Heart right ventricle (tissue), 16 donors: ENCODE results near the gene ACSF3. TPM values are rescaled to one million over a fixed set of nuclear protein-coding genes. Genes with fewer than 3 reads are reported as not detected.

Experiments used
- ATAC-seq, 8 donors: fragments of 200-7000 bp; cut with Tn5 transposase; one replicate each; pipeline ENCODE4 v1.9.1; 2020; ENCODE audit warnings: mild to moderate bottlenecking in 8 of 8, moderate library complexity in 8 of 8, moderate number of reproducible peaks in 1 of 8
- DNase-seq, 2 donors: peaks; one replicate each; pipeline ENCODE4 v3.0.0-alpha.2; 2020
- H3K27ac ChIP-seq, 10 donors: fragments of 200-600 bp; sonication (generic) in 2 of 10; one replicate each; pipeline versions ENCODE4 v1.5.0 to v1.8.0; 2020 to 2022; ENCODE audit warnings: mild to moderate bottlenecking in 3 of 10
- H3K27me3 ChIP-seq, 7 donors: fragments of 200-600 bp; one replicate each; pipeline ENCODE4 v1.8.0; 2021 to 2022; ENCODE audit warnings: mild to moderate bottlenecking in 2 of 7
- H3K36me3 ChIP-seq, 9 donors: fragments of 200-600 bp; sonication (generic) in 1 of 9; one replicate each; pipeline versions ENCODE4 v1.5.0 to v1.8.0; 2020 to 2022; ENCODE audit warnings: mild to moderate bottlenecking in 2 of 9
- H3K4me1 ChIP-seq, 9 donors: fragments of 200-600 bp; sonication (generic) in 1 of 9; one replicate each; pipeline versions ENCODE4 v1.5.0 to v1.8.0; 2020 to 2022; ENCODE audit warnings: mild to moderate bottlenecking in 4 of 9
- H3K4me3 ChIP-seq, 10 donors: fragments of 200-600 bp; sonication (generic) in 2 of 10; one replicate each; pipeline versions ENCODE4 v1.5.0 to v1.8.0; 2020 to 2022; ENCODE audit warnings: mild to moderate bottlenecking in 7 of 10, moderate library complexity in 2 of 10
- H3K9me3 ChIP-seq, 11 donors: fragments of 200-600 bp in 10 of 11; sonication (generic) in 2 of 11; one replicate each; pipeline versions ENCODE4 v1.5.0 to v1.8.0; 2013 to 2022; ENCODE audit warnings: mild to moderate bottlenecking in 2 of 11, control low read depth in 1 of 11, moderate library complexity in 1 of 11
- WGBS, 2 donors: extraction: QIAGEN DNeasy Blood & Tissue Kit; methylation state at CpG; one replicate each; pipeline ENCODE4 v1.1.7; 2013; ENCODE audit warnings: inconsistent platforms in 1 of 2; 5-methylcytosine and 5-hydroxymethylcytosine counted together
- intact Hi-C, 10 donors: fragments of 100-400 bp; cut with DNase I; formaldehyde crosslinking; loops; one replicate each; pipeline versions ENCODE4 v1.11.1 to v1.14.2; 2022
- polyA plus RNA-seq, 2 donors: library from polyadenylated mRNA; stranded (reverse); fragments of 200-250 nt; gene quantifications; one replicate each; pipeline ENCODE4 v1.2.3, GENCODE V29; 2013
- total RNA-seq, 10 donors: library from RNA; stranded (reverse); fragmentation: NEBNext Ultra II Directional in 3 of 10; extraction: Animal tissue kit (Norgen Biotek cat#: 25700) in 3 of 10; gene quantifications; one replicate each; pipeline versions ENCODE4 v1.2.1 to v1.2.4, GENCODE V29; 2021 to 2023
- TF ChIP-seq, protein P1 (sequence below), 9 donors: fragments of 200-600 bp; sonication (generic) in 2 of 9; IDR thresholded peaks; one replicate each; pipeline versions ENCODE4 v1.5.0 to v1.8.0; 2021 to 2022; ENCODE audit warnings: antibody characterized with exemption in 9 of 9, mild to moderate bottlenecking in 5 of 9, moderate library complexity in 1 of 9
- donor health status: Arrhythmogenic right ventricular cardiomyopathy.
- donor health status: ischemic (EF 13 %, LVEDD 7.1; RV severe dilation, severe dysfunction).
- donor health status: healthy with polysubstance abuse.
- donor health status: DM: no; HTN: yes; CAD: no.
- donor health status: DM: no; HTN: no; CAD: no.
- donor health status: ischemic (EF 25% LVEDD 6.9; RV normal size, moderate dysfunction).
- donor health status: ischemic (EF 25% LVEDD 5.7; RV mildly dilated, moderate dysfunction).
- donor health status: healthy.
- donor health status: DM: yes; HTN: yes; CAD: no.
- donor health status: Ischemic cardiomyopathy.
- donor health status: ischemic (EF 35%, LVEDD 5.7; RV mildly dilated, moderate dysfunction).
- donor health status: nonischemic (EF 11% LVEDD 7.7; RV severe dilation, severe dysfunction).
- donor health status: DM: yes; HTN: yes; CAD: no.
- donor health status: PGD.
- donor health status: ischemic (EF 29% LVEDD 5.4; RV normal size, mild dysfunction).
- donor health status: nonischemic (EF 23%, LVEDD 6.1; RV moderate dilation, normal function).

The ACSF3 gene
- total and polyA plus RNA-seq, 12 donors, result 11.0 to 36.9 (median 17.8) TPM

DNA sequence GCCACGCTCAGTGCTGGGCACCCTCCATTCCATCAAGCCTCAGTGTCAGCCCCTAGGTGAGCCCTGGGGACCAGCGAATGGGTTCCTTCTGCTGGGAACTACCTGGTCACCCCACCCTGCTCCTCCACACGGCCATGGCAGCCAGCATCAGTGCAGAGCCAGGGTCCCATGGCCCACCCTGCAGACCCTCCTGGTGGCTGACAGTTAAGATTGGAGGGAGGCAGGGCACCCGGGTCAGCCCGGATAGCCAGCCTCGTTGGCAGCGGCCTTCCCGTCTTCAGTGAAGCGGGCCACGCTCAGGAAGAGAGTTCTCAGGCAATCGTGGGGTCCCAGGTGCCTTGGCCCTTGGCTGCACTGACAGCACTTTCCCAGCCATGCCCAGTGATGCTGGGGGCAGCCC, 37.1 kb upstream of the ACSF3 start:
- H3K27me3 ChIP-seq, result peaks cover 0 to 75% (median 43%) of the 10 kb centered on the region in 7 donors
- ATAC-seq, result no peak
- WGBS, 2 donors, result 83 to 89% methylated on average over 11 of the region's 11 CpGs

DNA sequence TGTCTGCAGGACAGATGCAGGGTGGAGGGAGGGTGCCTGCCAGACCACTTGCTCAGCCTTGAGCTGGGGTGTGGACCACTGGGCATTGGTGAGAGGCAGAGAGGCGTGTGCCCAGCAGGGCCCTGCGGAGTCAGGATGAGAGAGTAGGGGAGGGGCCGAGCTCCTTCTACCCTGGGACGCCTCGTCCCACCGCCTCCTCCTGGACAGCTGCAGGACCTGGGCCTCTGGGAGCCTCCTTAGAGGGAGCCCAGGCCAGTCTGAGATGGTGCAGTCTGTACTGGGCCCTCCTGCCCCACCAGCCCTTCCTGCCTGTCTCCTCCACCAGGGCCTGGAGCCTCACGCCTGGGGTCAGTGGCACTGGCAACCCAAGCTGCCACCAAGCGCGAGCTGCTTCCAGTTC, 35.9 kb upstream of the ACSF3 start:
- intact Hi-C loops, result no loop called here
- peaks cover 0 to 73% (median 39%) of the 10 kb centered on the region in 7 donors for H3K27me3 ChIP-seq

More for the DNA sequence above, 37.1 kb upstream of the ACSF3 start:
- TF ChIP-seq, protein P1, sequence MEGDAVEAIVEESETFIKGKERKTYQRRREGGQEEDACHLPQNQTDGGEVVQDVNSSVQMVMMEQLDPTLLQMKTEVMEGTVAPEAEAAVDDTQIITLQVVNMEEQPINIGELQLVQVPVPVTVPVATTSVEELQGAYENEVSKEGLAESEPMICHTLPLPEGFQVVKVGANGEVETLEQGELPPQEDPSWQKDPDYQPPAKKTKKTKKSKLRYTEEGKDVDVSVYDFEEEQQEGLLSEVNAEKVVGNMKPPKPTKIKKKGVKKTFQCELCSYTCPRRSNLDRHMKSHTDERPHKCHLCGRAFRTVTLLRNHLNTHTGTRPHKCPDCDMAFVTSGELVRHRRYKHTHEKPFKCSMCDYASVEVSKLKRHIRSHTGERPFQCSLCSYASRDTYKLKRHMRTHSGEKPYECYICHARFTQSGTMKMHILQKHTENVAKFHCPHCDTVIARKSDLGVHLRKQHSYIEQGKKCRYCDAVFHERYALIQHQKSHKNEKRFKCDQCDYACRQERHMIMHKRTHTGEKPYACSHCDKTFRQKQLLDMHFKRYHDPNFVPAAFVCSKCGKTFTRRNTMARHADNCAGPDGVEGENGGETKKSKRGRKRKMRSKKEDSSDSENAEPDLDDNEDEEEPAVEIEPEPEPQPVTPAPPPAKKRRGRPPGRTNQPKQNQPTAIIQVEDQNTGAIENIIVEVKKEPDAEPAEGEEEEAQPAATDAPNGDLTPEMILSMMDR (IDR thresholded peaks at IDR 0.05), result no peak
- Histone ChIP-seq H3K4me3 (no peak overlapping the region), H3K36me3 (no peaks in the 10 kb centered on the region), H3K27ac (no peak overlapping the region), H3K4me1 (no peaks in the 10 kb centered on the region), H3K9me3 (no peaks in the 10 kb centered on the region)
- intact Hi-C loops, result no loop called here
- no peak for DNase-seq

DNA sequence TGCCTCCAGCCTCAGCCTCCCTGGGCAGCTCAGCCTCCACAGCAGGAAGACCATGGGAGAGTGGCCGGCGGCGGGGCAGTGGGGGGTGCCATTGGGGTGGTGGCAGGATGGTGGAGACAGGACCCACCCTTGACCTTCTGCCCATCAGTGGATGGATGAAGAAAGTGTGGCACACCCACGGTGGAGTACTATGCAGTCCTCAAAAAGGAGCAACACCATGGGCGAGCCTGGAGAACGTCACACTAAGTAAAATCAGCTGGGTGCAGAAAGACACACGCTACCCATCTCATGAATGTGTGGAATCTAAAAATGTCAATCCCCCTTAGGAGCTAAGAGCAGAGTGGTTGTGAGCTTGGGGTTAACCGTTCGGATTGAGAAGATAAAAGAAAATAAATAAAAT, 34.8 kb upstream of the ACSF3 start:
- Histone ChIP-seq H3K4me1 (no peaks in the 10 kb centered on the region), H3K27ac (no peak overlapping the region), H3K27me3 (peaks cover 0 to 74% (median 39%) of the 10 kb centered on the region in 7 donors), H3K36me3 (no peaks in the 10 kb centered on the region), H3K4me3 (no peak overlapping the region), H3K9me3 (no peaks in the 10 kb centered on the region)
- TF ChIP-seq, protein P1 (IDR thresholded peaks at IDR 0.05), result no peak
- intact Hi-C loops, result no loop called here
- no peak for ATAC-seq
- DNase-seq, result no peak
- WGBS, 2 donors, result 93% methylated on average over 9 of the region's 9 CpGs

More for the DNA sequence above, 35.9 kb upstream of the ACSF3 start:
- DNase-seq (no peak), ATAC-seq (no peak)
- Histone ChIP-seq H3K4me3 (no peak overlapping the region), H3K9me3 (no peaks in the 10 kb centered on the region), H3K4me1 (no peaks in the 10 kb centered on the region), H3K27ac (no peak overlapping the region), H3K36me3 (no peaks in the 10 kb centered on the region)
- WGBS, 2 donors, result 58 to 59% methylated on average over 9 of the region's 9 CpGs
- TF ChIP-seq, protein P1 (IDR thresholded peaks at IDR 0.05), result no peak

DNA sequence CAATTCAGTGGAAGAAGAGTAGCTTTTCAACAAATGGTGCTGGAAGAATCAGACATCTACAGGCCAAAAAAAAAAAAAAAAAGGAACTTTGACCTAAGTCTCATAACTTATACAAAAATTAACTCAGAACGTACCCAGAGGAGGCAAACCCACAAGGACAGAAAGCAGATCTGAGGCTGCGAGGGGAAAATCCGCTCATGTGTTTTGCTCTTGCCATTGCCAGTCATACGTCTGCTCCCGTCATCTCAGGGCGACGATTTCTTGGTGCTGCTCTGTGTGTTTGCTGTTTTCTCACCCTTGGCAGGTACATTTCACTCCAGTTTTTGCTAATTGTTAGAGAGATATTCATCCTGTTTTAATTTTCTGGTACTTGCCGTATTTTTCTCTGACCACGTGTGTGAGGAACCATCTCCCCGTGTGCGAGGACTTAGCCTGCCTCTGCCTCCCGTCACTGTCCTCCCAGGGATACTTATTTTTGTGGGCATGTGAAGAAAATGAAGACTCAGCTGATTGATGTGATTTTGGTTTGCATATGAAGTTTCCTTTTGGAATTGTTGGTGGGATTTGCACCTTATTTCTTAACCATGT, 33.4 kb upstream of the ACSF3 start:
- 75 to 76% methylated on average over 12 of the region's 12 CpGs for WGBS, 2 donors
- no peak overlapping the region for H3K4me3 ChIP-seq
- H3K9me3 ChIP-seq, result no peaks in the 10 kb centered on the region
- ATAC-seq (no peak), DNase-seq (no peak)
- peaks cover 0 to 64% (median 35%) of the 10 kb centered on the region in 7 donors for H3K27me3 ChIP-seq
- no peaks in the 10 kb centered on the region for H3K4me1 ChIP-seq
- H3K27ac ChIP-seq, result no peak overlapping the region
- TF ChIP-seq, protein P1 (IDR thresholded peaks at IDR 0.05), result no peak
- intact Hi-C loops, result no loop called here
- no peaks in the 10 kb centered on the region for H3K36me3 ChIP-seq
